ENCODE measurements around the gene FAM169A. TPM values are rescaled to one million over a fixed set of nuclear protein-coding genes. Genes with fewer than 3 reads are reported as not detected.
A peak's percentile ranks its signal among the peaks of the same experiment; 100 is the strongest.
"Not testable (repeated sequence)": the region's sequence is repeated elsewhere in the genome, so short reads cannot be mapped to it uniquely, and the experiment has no call there.

The FAM169A gene
- total RNA-seq, 2 experiments from 2014 or later, result 10.2 to 11.6 TPM

DNA sequence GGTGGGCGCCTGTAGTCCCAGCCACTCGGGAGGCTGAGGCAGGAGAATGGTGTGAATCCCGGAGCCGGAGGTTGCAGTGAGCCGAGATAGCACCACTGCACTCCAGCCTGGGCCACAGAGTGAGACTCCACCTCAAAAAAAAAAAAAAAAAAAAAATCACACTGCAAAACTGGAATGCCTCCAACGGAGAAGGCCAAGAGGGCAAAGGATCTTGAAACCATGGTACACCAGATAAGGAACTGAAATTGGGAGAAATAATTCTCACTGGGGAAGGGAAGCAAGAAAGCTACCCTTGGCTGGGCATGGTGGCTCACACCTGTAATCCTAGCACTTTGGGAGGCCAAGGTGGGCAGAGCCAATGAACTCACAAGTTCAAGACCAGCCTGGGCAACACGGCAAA lies 9.2 kb downstream of the FAM169A start:
- Mint-ChIP-seq H3K9me3 (peaks cover 12% of the 10 kb centered on the region), H3K36me3 (peaks cover 13% of the 10 kb centered on the region)
- H3K4me3 Mint-ChIP-seq; H3K4me1 Mint-ChIP-seq; DNase-seq; ATAC-seq (ENCODE audit: low read depth); POLR2A ChIA-PET; H3K27ac Mint-ChIP-seq; H3K27me3 Mint-ChIP-seq: not testable (repeated sequence)

DNA sequence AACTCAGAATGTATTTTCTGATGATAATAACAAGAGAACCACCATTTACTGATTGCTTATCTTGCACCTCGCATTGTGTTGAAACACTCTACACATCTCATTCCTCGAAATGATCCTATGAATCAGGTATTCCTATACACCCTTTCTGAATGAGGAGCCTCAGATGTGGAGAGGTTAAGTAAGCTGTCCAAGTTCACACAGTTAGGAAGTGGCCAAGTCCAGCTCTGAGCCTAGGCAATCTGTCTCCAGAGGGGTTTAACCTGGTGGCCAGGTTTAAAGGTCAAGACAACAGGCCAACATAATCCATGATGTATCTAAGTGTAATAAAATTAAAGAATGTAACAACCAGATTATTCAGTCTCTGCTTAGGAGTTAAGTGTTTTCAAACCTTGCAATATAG lies 12.9 kb downstream of the FAM169A start:
- no peak overlapping the region for H3K4me3 Mint-ChIP-seq
- H3K27ac Mint-ChIP-seq, result no peak overlapping the region
- peaks cover 12% of the 10 kb centered on the region for H3K36me3 Mint-ChIP-seq
- H3K27me3 Mint-ChIP-seq, result no peaks in the 10 kb centered on the region
- ATAC-seq (ENCODE audit: low read depth), result no peak
- peaks cover 12% of the 10 kb centered on the region for H3K9me3 Mint-ChIP-seq
- POLR2A ChIA-PET, result no interaction called here
- H3K4me1 Mint-ChIP-seq, result peaks cover 15% of the 10 kb centered on the region
- no peak for DNase-seq

DNA sequence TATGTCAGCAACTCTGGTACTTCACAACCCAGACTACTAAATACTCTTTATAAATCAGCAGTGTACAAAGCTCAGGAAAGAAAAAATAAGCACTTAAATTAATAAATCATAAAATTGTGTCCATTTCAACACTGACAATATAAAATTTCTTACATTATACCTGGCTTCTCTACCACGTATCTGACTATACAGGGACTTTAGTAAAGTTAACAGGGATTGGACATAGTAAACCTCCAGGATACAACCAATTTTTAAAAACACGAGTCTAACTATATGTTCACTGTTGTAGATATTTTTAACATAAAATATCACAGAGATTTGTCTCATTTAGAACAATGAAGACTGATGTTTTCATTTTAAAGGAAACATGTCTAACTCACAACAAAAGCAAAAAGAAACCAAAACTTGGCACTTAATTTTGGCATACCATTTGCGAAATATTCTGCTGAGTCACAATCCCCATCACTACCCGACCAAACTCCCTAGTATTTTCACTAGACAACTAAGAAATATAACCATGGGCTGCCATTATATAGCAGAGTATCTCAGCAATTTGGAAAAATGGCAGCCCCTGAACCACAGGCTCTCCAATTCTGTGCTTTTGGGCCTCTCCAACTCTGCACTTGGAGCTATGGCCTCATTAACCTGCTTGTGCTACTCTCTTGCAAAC lies 14.4 kb downstream of the FAM169A start:
- Mint-ChIP-seq H3K36me3 (peaks cover 7% of the 10 kb centered on the region), H3K9me3 (peaks cover 12% of the 10 kb centered on the region), H3K27ac (peak overlapping the region; percentile 61), H3K4me1 (peaks cover 15% of the 10 kb centered on the region), H3K27me3 (no peaks in the 10 kb centered on the region), H3K4me3 (peak overlapping the region; percentile 78)
- no peak for DNase-seq
- ATAC-seq (ENCODE audit: low read depth), result peak; percentile 26
- POLR2A ChIA-PET, result no interaction called here

DNA sequence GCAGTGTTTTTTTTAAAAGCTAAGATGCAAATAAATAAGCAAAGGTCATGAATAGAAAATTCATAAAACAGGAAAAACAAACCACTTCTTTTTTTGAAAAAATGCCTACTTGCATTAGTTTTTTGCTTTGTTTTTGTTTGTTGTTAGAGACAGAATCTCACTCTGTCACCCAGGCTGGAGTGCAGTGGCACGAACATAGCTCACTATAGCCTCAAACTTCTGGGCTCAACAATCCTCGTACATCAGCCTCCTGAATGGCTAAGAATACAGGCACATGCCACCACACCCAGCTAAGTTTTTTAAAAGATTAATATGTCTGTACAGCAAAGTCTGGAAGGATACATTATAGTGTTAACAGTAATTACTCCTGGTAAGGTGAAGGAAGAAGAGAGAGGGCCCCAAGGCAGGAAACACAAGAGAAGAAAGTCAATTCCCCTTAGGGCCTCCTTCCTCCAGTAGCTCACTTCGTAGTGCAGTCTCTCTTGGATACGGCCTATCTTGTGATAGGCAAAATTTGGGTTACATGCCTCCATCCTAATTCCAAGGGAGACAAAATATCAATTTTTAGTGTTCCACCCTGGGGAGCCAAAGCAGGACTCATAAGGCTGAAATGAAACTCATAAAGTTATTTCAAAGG lies 15.3 kb downstream of the FAM169A start:
- peak overlapping the region; percentile 25 for H3K4me3 Mint-ChIP-seq
- H3K36me3 Mint-ChIP-seq, result peaks cover 5% of the 10 kb centered on the region
- peaks cover 8% of the 10 kb centered on the region for H3K9me3 Mint-ChIP-seq
- POLR2A ChIA-PET, result no interaction called here
- peak overlapping the region; percentile 62 for H3K27ac Mint-ChIP-seq
- DNase-seq, result no peak
- no peak for ATAC-seq (ENCODE audit: low read depth)
- H3K27me3 Mint-ChIP-seq, result no peaks in the 10 kb centered on the region
- peaks cover 15% of the 10 kb centered on the region for H3K4me1 Mint-ChIP-seq

DNA sequence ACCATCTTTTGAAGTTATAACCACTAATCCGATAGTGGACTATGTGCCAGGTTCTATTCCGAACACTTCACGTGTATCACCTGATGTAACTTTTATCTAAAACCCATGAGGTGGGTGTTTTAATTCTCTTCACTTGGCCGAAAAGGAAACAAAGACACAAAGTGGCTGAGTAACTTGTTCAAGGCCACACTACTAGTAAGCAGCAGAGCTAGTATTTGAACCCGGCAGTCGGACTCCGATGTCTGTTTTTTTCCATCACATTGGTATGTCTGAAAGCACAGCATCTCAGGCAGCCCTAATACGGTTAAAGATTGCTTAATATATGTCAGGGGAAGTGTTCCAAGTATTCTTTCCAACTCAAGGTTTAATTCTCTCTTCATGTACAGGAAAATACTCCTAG lies 16.2 kb downstream of the FAM169A start:
- peaks cover 15% of the 10 kb centered on the region for H3K4me1 Mint-ChIP-seq
- POLR2A ChIA-PET, result no interaction called here
- DNase-seq (no peak), ATAC-seq (ENCODE audit: low read depth) (no peak)
- H3K36me3 Mint-ChIP-seq, result peaks cover 5% of the 10 kb centered on the region
- H3K9me3 Mint-ChIP-seq, result peaks cover 3% of the 10 kb centered on the region
- H3K27ac Mint-ChIP-seq, result no peak overlapping the region
- H3K4me3 Mint-ChIP-seq, result no peak overlapping the region
- H3K27me3 Mint-ChIP-seq, result no peaks in the 10 kb centered on the region

DNA sequence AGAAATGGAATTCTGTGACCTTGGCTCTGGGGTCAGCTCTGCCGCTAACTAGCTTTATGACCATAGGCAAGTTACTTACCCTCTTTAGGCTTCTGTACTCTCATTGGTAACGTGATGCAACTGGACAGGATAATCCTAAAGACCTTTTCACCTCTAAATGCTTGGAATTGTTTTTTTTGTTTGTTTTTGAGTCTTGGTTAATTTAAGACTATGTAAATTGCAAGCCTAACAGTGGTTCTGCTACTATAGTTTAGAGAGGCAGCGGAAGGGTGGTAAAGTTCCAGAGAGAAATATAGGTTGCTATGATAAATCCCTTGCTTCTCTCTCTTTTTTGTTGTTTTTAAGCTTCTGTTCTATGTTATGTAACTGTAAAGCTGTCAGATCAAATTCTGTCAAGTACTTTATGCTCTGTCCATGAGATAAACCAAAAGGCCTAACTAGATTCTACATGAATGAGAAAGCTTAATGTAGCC lies 17.6 kb downstream of the FAM169A start:
- ATAC-seq (ENCODE audit: low read depth) (no peak), DNase-seq (no peak)
- no peak overlapping the region for H3K27ac Mint-ChIP-seq
- peaks cover 4% of the 10 kb centered on the region for H3K36me3 Mint-ChIP-seq
- H3K4me1 Mint-ChIP-seq, result peaks cover 13% of the 10 kb centered on the region
- H3K9me3 Mint-ChIP-seq, result no peaks in the 10 kb centered on the region
- POLR2A ChIA-PET, result no interaction called here
- H3K27me3 Mint-ChIP-seq, result no peaks in the 10 kb centered on the region
- H3K4me3 Mint-ChIP-seq, result no peak overlapping the region

DNA sequence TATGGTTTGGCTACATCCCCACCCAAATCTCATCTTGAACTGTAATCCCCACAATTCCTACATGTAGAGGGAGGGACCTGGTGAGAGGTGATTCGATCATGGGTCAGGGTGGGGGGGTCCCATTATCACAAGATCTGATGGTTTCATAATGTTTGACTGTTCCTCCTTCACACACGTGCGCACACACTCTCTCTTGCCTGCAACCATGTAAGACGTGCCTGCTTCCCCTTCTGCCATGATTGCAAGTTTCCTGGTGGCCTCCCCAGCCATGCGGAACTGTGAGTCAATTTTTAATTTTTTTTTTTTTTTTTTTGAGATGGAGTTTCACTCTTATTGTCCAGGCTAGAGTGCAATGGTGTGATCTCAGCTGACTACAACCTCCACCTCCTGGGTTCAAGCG lies 27.0 kb downstream of the FAM169A start:
- H3K36me3 Mint-ChIP-seq, result peaks cover 9% of the 10 kb centered on the region
- no peaks in the 10 kb centered on the region for H3K27me3 Mint-ChIP-seq

DNA sequence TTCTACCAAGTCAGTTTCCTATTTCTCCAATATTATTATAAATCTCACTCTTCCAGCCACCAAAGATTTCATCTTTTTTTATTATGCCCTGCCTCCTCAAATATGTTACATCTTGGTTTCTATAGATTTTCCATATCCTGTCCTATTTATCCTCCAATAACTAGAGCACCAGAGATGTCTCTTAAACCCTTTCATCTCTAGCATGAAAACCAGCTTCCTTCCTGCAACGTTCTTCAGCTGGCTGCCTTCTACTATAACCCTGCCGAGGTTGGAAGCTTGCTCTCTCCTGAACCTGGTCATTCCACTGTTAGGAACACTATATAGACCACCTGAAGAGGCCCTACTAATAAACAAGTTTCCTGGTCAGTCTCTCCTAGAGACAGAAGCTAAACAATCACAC lies 27.9 kb downstream of the FAM169A start:
- H3K9me3 Mint-ChIP-seq, result no peaks in the 10 kb centered on the region
- H3K36me3 Mint-ChIP-seq, result peaks cover 7% of the 10 kb centered on the region
- no peaks in the 10 kb centered on the region for H3K27me3 Mint-ChIP-seq
- no peak for DNase-seq
- POLR2A ChIA-PET, result no interaction called here
- H3K4me1 Mint-ChIP-seq, result peaks cover 9% of the 10 kb centered on the region
- H3K27ac Mint-ChIP-seq, result no peak overlapping the region
- ATAC-seq (ENCODE audit: low read depth), result no peak
- peak overlapping the region; percentile 30 for H3K4me3 Mint-ChIP-seq

More for the DNA sequence above, 27.0 kb downstream of the FAM169A start:
- DNase-seq, result no peak
- H3K4me1 Mint-ChIP-seq, result peaks cover 9% of the 10 kb centered on the region
- H3K9me3 Mint-ChIP-seq, result no peaks in the 10 kb centered on the region
- H3K27ac Mint-ChIP-seq, result no peak overlapping the region
- ATAC-seq (ENCODE audit: low read depth), result no peak
- H3K4me3 Mint-ChIP-seq, result no peak overlapping the region
- POLR2A ChIA-PET, result interaction anchor here (0.6 kb wide), 1 partner anchor 90 kb away, joined by 3 read pairs; no protein-coding TSS in a partner anchor

DNA sequence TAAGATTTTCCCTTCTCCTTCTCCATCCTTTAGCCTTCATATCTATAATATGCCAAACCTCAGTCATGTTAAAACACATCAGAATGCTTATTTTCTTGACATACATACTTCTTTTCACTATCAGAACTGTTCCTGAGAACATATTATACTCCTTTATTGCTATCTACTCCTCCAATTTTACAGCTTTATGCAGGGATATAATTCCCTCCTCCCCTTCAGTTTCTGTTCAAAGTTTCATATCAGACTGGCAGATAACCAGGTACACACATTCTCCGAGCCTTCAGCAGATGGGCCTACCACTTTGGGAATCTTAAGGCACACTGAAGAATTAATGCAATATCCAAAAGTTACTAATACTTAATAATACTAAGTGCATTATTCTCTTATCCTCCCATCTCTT lies 29.1 kb downstream of the FAM169A start:
- DNase-seq, result no peak
- H3K4me3 Mint-ChIP-seq, result no peak overlapping the region
- H3K27me3 Mint-ChIP-seq, result no peaks in the 10 kb centered on the region
- H3K36me3 Mint-ChIP-seq, result peaks cover 7% of the 10 kb centered on the region
- POLR2A ChIA-PET, result no interaction called here
- H3K9me3 Mint-ChIP-seq, result no peaks in the 10 kb centered on the region
- peaks cover 9% of the 10 kb centered on the region for H3K4me1 Mint-ChIP-seq
- ATAC-seq (ENCODE audit: low read depth), result no peak
- no peak overlapping the region for H3K27ac Mint-ChIP-seq

DNA sequence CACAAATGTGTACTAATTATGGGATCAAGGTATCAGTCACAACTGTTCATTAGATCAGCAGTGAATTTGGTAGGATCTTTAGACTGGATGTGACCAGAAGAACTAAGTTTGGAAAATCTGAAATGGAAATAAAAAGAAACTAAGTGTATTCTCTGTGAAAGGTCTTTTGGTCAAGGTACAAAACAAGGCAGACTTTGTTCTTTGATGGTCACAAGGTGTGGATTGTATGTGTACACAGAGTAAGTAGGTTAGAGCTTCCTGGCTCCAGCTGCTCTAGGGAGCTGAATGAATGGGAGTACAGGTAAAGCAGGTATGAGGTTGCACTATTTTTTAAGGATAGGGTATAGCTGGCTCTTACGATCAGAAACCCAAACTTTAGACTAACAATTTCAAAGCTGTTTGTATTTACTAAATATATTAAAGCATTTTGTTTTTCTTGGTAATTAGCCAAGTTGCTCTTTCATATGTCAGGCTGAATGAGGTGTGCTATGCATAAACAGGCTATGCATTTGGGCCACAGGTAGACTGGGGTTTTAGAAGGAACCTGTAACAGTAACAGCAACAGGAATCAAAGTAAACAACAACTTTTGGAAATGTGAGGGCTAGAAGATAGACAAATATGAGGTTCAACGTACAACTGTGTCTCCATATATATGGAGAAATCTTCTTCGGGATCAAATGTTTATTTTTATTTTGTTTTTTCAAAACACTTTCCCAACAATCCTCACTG lies 32.5 kb downstream of the FAM169A start:
- Mint-ChIP-seq H3K27me3 (no peaks in the 10 kb centered on the region), H3K9me3 (no peaks in the 10 kb centered on the region), H3K4me3 (no peak overlapping the region), H3K27ac (no peak overlapping the region), H3K4me1 (peaks cover 7% of the 10 kb centered on the region), H3K36me3 (peaks cover 7% of the 10 kb centered on the region)
- no peak for ATAC-seq (ENCODE audit: low read depth)
- no peak for DNase-seq
- POLR2A ChIA-PET, result no interaction called here

DNA sequence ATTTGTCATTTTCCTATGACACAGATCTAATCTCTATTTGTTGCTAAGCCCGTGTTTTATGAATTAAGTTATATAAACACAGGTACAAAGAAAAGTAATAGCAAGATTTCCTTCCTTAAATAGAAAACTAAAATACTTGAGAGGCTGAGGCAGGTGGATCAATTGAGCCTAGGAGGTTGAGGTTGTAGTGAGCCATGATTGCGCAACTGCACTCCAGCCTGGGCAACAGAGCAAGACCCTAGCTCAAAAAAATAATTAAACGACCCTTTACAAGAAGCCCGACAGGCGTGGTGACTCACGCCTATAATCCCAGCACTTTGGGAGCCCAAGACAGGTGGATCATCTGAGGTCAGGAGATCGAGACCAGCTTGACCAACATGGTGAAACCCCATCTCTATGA lies 36.8 kb downstream of the FAM169A start:
- Mint-ChIP-seq H3K27ac (no peak overlapping the region), H3K4me3 (no peak overlapping the region), H3K36me3 (no peaks in the 10 kb centered on the region), H3K9me3 (no peaks in the 10 kb centered on the region), H3K4me1 (no peaks in the 10 kb centered on the region), H3K27me3 (no peaks in the 10 kb centered on the region)
- POLR2A ChIA-PET, result no interaction called here
- DNase-seq (no peak), ATAC-seq (ENCODE audit: low read depth) (no peak)

DNA sequence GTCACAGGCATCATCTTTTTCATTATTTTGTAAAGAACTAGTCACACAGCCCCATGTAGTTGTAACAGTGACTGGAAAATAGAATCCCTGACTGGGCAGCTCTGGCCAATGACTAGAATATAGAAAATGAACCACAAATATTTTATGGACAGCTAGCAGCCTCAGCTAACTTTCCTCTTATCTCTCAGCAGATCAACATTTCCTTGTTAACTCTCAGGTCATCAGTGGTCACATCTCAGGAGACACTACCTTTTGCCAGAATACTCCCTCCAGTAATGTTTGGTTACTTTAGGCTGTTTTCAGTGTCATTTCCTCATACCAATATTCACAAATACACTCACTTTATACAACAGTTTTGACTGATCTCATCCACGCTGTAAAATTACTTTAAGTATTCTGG lies 43.9 kb downstream of the FAM169A start:
- Mint-ChIP-seq H3K4me1 (peaks cover 2% of the 10 kb centered on the region), H3K36me3 (peaks cover 10% of the 10 kb centered on the region), H3K27me3 (no peaks in the 10 kb centered on the region), H3K9me3 (no peaks in the 10 kb centered on the region), H3K27ac (no peak overlapping the region), H3K4me3 (no peak overlapping the region)
- DNase-seq (no peak), ATAC-seq (ENCODE audit: low read depth) (no peak)
- POLR2A ChIA-PET, result no interaction called here

DNA sequence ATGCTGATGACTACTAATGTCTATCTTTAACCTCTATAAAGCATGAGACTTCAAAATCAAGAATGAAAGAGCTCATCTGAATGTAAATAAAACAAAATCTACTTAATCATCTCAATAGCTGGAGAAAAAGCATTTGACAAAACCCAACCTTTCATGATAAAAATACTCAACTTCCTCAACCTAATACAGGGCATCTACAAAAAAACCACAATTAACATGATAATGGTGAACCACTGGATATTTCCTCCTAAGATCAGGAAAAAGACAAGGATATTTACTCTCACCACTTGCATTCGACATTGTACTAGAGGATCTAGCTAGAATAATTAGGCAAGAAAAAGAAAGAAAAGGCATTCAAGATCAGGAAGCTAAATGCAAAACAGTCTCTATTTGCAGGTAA lies 49.3 kb downstream of the FAM169A start:
- Mint-ChIP-seq H3K9me3 (no peaks in the 10 kb centered on the region), H3K36me3 (peaks cover 10% of the 10 kb centered on the region), H3K27me3 (no peaks in the 10 kb centered on the region), H3K27ac (no peak overlapping the region), H3K4me1 (peaks cover 7% of the 10 kb centered on the region), H3K4me3 (no peak overlapping the region)
- no peak for ATAC-seq (ENCODE audit: low read depth)
- POLR2A ChIA-PET, result no interaction called here
- no peak for DNase-seq

DNA sequence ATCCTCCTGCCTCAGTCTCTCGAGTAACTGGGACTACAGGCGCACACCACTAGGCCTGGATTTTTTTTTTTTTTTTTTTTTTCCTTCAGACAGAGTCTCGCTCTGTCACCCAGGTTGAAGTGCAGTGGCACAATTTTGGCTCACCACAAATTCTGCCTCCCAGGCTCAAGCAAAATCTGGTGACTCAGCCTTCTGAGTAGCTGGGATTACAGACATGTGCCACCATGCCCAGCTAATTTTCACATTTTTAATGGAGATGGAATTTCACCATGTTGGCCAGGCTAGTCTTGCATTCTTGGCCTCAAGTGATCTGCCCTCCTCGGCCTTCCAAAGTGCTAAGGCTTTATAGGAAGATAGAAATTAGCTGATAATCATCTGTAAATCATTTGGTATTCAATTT lies 55.3 kb downstream of the FAM169A start:
- ATAC-seq (ENCODE audit: low read depth) (no peak), DNase-seq (no peak)
- Mint-ChIP-seq H3K4me1 (peaks cover 2% of the 10 kb centered on the region), H3K27me3 (no peaks in the 10 kb centered on the region), H3K9me3 (no peaks in the 10 kb centered on the region), H3K27ac (no peak overlapping the region), H3K4me3 (no peak overlapping the region), H3K36me3 (peaks cover 8% of the 10 kb centered on the region)
- POLR2A ChIA-PET, result no interaction called here
